K562 (cell line): ENCODE data around the gene THUMPD1. TPM values are rescaled to one million over a fixed set of nuclear protein-coding genes. Genes with fewer than 3 reads are reported as not detected.
A peak's percentile ranks its signal among the peaks of the same experiment; 100 is the strongest.

Experiments
- COPS2 ChIP-seq: fragments of 450-650 bp; conservative IDR thresholded peaks from 2 replicates; pipeline ENCODE4 v1.6.1; 2016; ENCODE audit warnings: mild to moderate bottlenecking, moderate library complexity
- ELF4 ChIP-seq: fragments of 450-650 bp; formaldehyde crosslinking; IDR thresholded peaks from 2 replicates; pipeline ENCODE4 v1.4.0; 2022; ENCODE audit warnings: missing genetic modification characterization
- EP300 ChIP-seq: IDR thresholded peaks from 2 replicates; pipeline ENCODE4 v1.6.1; 2012; ENCODE audit warnings: low read length, improper control_type of control experiment
- IRF2 ChIP-seq: sonication (generic); formaldehyde crosslinking; IDR thresholded peaks from 2 replicates; pipeline ENCODE4 v1.8.1; 2022; ENCODE audit warnings: mild to moderate bottlenecking, missing genetic modification reagents
- KAT8 ChIP-seq: fragments of 450-650 bp; IDR thresholded peaks from 2 replicates; pipeline ENCODE4 v1.6.1; 2016; ENCODE audit warnings: low read depth, mild to moderate bottlenecking
- NR2C2 ChIP-seq, 2 experiments: fragments of 200-800 bp in 1 of 2; sonication (Bioruptor generic) in 1 of 2; sonication (generic) in 1 of 2; formaldehyde crosslinking in 1 of 2; IDR thresholded peaks; 2 replicates each; pipeline versions ENCODE4 v1.6.1 to v1.8.0; 2016 to 2022; ENCODE audit warnings: mild to moderate bottlenecking in 1 of 2, missing compliant biosample characterization in 1 of 2, missing genetic modification characterization in 1 of 2, missing genetic modification reagents in 1 of 2
- polyA plus RNA-seq, 8 experiments: library from polyadenylated mRNA; depleted of rRNA in 4 of 8; stranded (reverse) in 5 of 8; unstranded in 3 of 8; fragments of >200 nt; fragmentation: Nextera tagmentation in 2 of 8; fragmentation: Illumina TruSeq in 1 of 8; extraction: Ambion mirVana in 2 of 8; extraction: Trizol in 1 of 8; gene quantifications; 2 replicates each; pipeline versions ENCODE4 v1.2.1 to v1.2.3, GENCODE V29; 2011 to 2014; ENCODE audit warnings: inconsistent platforms in 1 of 8, missing spikeins in 1 of 8
- total RNA-seq, 7 experiments: library from RNA; depleted of rRNA in 6 of 7; stranded (reverse); fragments of >200 nt in 6 of 7; fragmentation: Illumina TruSeq in 2 of 7; extraction: Trizol in 2 of 7; gene quantifications; 2 replicates each; pipeline versions ENCODE4 v1.2.1 to v1.2.3, GENCODE V29; 2011 to 2021; ENCODE audit warnings: low replicate concordance in 1 of 7
- TF ChIP-seq, protein P1 (sequence below): sonication (generic); IDR thresholded peaks from 2 replicates; pipeline ENCODE4 v1.6.1; 2016
- TF ChIP-seq, protein P2 (sequence below): fragments of 200-800 bp; sonication (Bioruptor generic); IDR thresholded peaks from 2 replicates; pipeline ENCODE4 v1.6.1; 2017; ENCODE audit warnings: missing genetic modification characterization, missing compliant biosample characterization
- TF ChIP-seq, protein P3 (sequence below): fragments of 450-650 bp; IDR thresholded peaks from 2 replicates; pipeline ENCODE4 v1.6.1; 2016; ENCODE audit warnings: mild to moderate bottlenecking, moderate library complexity
- TF ChIP-seq, protein P4 (sequence below): fragments of 450-650 bp; conservative IDR thresholded peaks from 2 replicates; pipeline ENCODE4 v1.6.1; 2016; ENCODE audit warnings: missing genetic modification characterization, low read depth, mild to moderate bottlenecking, control low read depth, missing compliant biosample characterization

Gene THUMPD1
- total and polyA plus RNA-seq, 9 of the 15 experiments (the other 6 are each of a cell fraction or from before 2014, with no cell fraction given): 37.8 to 101 (median 56.8) TPM

DNA sequence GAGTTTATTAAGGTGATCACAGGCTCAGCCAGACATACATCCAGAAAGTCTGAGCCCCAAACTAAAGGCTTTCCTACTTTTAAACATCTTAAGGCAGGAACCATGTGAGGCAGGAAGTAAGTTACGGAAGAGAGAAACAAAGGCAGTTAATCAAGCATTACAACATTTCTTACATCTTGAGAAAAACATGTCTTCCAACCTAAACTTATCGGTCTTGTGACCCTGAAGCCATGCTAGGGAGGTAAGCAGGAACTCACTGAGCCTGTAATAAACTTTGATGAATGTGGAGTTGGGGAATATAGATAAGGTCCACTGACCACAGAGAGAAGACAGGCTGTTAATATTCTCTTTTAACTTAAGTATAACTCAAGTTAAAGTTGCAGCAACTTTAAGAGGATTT, 18.7 kb upstream of the THUMPD1 start (continued):
- TF ChIP-seq, protein P1, sequence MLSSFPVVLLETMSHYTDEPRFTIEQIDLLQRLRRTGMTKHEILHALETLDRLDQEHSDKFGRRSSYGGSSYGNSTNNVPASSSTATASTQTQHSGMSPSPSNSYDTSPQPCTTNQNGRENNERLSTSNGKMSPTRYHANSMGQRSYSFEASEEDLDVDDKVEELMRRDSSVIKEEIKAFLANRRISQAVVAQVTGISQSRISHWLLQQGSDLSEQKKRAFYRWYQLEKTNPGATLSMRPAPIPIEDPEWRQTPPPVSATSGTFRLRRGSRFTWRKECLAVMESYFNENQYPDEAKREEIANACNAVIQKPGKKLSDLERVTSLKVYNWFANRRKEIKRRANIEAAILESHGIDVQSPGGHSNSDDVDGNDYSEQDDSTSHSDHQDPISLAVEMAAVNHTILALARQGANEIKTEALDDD: peak; percentile 60
- TF ChIP-seq, protein P2, sequence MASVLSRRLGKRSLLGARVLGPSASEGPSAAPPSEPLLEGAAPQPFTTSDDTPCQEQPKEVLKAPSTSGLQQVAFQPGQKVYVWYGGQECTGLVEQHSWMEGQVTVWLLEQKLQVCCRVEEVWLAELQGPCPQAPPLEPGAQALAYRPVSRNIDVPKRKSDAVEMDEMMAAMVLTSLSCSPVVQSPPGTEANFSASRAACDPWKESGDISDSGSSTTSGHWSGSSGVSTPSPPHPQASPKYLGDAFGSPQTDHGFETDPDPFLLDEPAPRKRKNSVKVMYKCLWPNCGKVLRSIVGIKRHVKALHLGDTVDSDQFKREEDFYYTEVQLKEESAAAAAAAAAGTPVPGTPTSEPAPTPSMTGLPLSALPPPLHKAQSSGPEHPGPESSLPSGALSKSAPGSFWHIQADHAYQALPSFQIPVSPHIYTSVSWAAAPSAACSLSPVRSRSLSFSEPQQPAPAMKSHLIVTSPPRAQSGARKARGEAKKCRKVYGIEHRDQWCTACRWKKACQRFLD (CRISPR knock-in tag): peak; percentile 90
- TF ChIP-seq KAT8 (no peak), COPS2 (no peak), NR2C2 (CRISPR knock-in tag; IDR thresholded peaks at IDR 0.05) (no peak), NR2C2 (tag; IDR thresholded peaks at IDR 0.05) (no peak), ELF4 (CRISPR knock-in tag) (no peak), EP300 (peak; percentile 72), IRF2 (no peak)
- TF ChIP-seq, protein P3, sequence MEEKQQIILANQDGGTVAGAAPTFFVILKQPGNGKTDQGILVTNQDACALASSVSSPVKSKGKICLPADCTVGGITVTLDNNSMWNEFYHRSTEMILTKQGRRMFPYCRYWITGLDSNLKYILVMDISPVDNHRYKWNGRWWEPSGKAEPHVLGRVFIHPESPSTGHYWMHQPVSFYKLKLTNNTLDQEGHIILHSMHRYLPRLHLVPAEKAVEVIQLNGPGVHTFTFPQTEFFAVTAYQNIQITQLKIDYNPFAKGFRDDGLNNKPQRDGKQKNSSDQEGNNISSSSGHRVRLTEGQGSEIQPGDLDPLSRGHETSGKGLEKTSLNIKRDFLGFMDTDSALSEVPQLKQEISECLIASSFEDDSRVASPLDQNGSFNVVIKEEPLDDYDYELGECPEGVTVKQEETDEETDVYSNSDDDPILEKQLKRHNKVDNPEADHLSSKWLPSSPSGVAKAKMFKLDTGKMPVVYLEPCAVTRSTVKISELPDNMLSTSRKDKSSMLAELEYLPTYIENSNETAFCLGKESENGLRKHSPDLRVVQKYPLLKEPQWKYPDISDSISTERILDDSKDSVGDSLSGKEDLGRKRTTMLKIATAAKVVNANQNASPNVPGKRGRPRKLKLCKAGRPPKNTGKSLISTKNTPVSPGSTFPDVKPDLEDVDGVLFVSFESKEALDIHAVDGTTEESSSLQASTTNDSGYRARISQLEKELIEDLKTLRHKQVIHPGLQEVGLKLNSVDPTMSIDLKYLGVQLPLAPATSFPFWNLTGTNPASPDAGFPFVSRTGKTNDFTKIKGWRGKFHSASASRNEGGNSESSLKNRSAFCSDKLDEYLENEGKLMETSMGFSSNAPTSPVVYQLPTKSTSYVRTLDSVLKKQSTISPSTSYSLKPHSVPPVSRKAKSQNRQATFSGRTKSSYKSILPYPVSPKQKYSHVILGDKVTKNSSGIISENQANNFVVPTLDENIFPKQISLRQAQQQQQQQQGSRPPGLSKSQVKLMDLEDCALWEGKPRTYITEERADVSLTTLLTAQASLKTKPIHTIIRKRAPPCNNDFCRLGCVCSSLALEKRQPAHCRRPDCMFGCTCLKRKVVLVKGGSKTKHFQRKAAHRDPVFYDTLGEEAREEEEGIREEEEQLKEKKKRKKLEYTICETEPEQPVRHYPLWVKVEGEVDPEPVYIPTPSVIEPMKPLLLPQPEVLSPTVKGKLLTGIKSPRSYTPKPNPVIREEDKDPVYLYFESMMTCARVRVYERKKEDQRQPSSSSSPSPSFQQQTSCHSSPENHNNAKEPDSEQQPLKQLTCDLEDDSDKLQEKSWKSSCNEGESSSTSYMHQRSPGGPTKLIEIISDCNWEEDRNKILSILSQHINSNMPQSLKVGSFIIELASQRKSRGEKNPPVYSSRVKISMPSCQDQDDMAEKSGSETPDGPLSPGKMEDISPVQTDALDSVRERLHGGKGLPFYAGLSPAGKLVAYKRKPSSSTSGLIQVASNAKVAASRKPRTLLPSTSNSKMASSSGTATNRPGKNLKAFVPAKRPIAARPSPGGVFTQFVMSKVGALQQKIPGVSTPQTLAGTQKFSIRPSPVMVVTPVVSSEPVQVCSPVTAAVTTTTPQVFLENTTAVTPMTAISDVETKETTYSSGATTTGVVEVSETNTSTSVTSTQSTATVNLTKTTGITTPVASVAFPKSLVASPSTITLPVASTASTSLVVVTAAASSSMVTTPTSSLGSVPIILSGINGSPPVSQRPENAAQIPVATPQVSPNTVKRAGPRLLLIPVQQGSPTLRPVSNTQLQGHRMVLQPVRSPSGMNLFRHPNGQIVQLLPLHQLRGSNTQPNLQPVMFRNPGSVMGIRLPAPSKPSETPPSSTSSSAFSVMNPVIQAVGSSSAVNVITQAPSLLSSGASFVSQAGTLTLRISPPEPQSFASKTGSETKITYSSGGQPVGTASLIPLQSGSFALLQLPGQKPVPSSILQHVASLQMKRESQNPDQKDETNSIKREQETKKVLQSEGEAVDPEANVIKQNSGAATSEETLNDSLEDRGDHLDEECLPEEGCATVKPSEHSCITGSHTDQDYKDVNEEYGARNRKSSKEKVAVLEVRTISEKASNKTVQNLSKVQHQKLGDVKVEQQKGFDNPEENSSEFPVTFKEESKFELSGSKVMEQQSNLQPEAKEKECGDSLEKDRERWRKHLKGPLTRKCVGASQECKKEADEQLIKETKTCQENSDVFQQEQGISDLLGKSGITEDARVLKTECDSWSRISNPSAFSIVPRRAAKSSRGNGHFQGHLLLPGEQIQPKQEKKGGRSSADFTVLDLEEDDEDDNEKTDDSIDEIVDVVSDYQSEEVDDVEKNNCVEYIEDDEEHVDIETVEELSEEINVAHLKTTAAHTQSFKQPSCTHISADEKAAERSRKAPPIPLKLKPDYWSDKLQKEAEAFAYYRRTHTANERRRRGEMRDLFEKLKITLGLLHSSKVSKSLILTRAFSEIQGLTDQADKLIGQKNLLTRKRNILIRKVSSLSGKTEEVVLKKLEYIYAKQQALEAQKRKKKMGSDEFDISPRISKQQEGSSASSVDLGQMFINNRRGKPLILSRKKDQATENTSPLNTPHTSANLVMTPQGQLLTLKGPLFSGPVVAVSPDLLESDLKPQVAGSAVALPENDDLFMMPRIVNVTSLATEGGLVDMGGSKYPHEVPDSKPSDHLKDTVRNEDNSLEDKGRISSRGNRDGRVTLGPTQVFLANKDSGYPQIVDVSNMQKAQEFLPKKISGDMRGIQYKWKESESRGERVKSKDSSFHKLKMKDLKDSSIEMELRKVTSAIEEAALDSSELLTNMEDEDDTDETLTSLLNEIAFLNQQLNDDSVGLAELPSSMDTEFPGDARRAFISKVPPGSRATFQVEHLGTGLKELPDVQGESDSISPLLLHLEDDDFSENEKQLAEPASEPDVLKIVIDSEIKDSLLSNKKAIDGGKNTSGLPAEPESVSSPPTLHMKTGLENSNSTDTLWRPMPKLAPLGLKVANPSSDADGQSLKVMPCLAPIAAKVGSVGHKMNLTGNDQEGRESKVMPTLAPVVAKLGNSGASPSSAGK: peak; percentile 69
- TF ChIP-seq, protein P4, sequence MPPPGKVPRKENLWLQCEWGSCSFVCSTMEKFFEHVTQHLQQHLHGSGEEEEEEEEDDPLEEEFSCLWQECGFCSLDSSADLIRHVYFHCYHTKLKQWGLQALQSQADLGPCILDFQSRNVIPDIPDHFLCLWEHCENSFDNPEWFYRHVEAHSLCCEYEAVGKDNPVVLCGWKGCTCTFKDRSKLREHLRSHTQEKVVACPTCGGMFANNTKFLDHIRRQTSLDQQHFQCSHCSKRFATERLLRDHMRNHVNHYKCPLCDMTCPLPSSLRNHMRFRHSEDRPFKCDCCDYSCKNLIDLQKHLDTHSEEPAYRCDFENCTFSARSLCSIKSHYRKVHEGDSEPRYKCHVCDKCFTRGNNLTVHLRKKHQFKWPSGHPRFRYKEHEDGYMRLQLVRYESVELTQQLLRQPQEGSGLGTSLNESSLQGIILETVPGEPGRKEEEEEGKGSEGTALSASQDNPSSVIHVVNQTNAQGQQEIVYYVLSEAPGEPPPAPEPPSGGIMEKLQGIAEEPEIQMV (tag): no peak
